Natural killer cell (primary cell): Measurements from ENCODE around the gene EMX1. TPM values are rescaled to one million over a fixed set of nuclear protein-coding genes. Genes with fewer than 3 reads are reported as not detected.

Experiments
- ATAC-seq, 3 donors: fragments of 150-1000 bp in 2 of 3; fragments of 200-7000 bp in 1 of 3; cut with Tn5 transposase; 1 replicate in 1 of 3; 2 replicates in 2 of 3; pipeline ENCODE4 v1.10.0; 2021; ENCODE audit warnings: mild to moderate bottlenecking in 2 of 3, moderate library complexity in 2 of 3
- DNase-seq, 2 donors: peaks; one replicate each; pipeline versions ENCODE4 v3.0.0 to v3.0.0-alpha.2; 2013 to 2021; ENCODE audit warnings: mixed read lengths in 1 of 2
- H3K27ac ChIP-seq: one replicate; pipeline ENCODE4 v1.5.1; 2013; ENCODE audit warnings: mild to moderate bottlenecking, low read length
- H3K27me3 ChIP-seq: one replicate; pipeline ENCODE4 v1.6.1; 2013; ENCODE audit warnings: low read length; ENCODE audit not compliant: control insufficient read depth, insufficient read depth
- H3K36me3 ChIP-seq: one replicate; pipeline ENCODE4 v1.6.1; 2013; ENCODE audit warnings: low read length; ENCODE audit not compliant: control insufficient read depth, insufficient read depth
- H3K4me1 ChIP-seq: one replicate; pipeline ENCODE4 v1.6.1; 2013; ENCODE audit warnings: low read length; ENCODE audit not compliant: control insufficient read depth, insufficient read depth
- H3K4me3 ChIP-seq: one replicate; pipeline ENCODE4 v1.5.1; 2013; ENCODE audit warnings: low read length
- H3K9me3 ChIP-seq: one replicate; pipeline ENCODE4 v1.6.1; 2013; ENCODE audit warnings: low read length; ENCODE audit not compliant: control insufficient read depth, insufficient read depth
- H3K27ac Mint-ChIP-seq, 2 donors: one replicate each; pipeline ENCODE4 v1.8.0; 2022; ENCODE audit warnings: mild to moderate bottlenecking in 2 of 2, mixed read lengths in 2 of 2, moderate library complexity in 1 of 2
- H3K27me3 Mint-ChIP-seq, 2 donors: one replicate each; pipeline ENCODE4 v1.8.0; 2022; ENCODE audit warnings: low read depth in 2 of 2, mixed read lengths in 2 of 2
- H3K36me3 Mint-ChIP-seq: one replicate; pipeline ENCODE4 v1.8.0; 2022; ENCODE audit warnings: mixed read lengths
- H3K4me1 Mint-ChIP-seq, 2 donors: one replicate each; pipeline ENCODE4 v1.8.0; 2022; ENCODE audit warnings: mixed read lengths in 2 of 2
- H3K4me3 Mint-ChIP-seq: one replicate; pipeline ENCODE4 v1.8.0; 2022; ENCODE audit warnings: mild to moderate bottlenecking, moderate library complexity, mixed read lengths
- H3K9me3 Mint-ChIP-seq, 2 donors: one replicate each; pipeline ENCODE4 v1.8.0; 2022; ENCODE audit warnings: mixed read lengths in 2 of 2
- CTCF ChIP-seq: fragments of 200-600 bp; IDR thresholded peaks from one replicate; pipeline ENCODE4 v1.8.0; 2022; ENCODE audit warnings: antibody characterized with exemption
- WGBS: methylation state at CpG from one replicate; pipeline ENCODE4 v1.1.7; 2013; ENCODE audit warnings: missing lambda C conversion rate; ENCODE audit not compliant: insufficient coverage; 5-methylcytosine and 5-hydroxymethylcytosine counted together
- intact Hi-C: fragments of 100-400 bp; cut with micrococcal nuclease; formaldehyde crosslinking; loops from one replicate; pipeline ENCODE4 v1.14.2; 2022
- total RNA-seq, 4 donors: library from RNA; stranded (reverse); fragments of 120-200 nt in 1 of 4; gene quantifications; one replicate each; pipeline versions ENCODE4 v1.2.3 to v1.2.4, GENCODE V29; 2013 to 2022

Gene EMX1
- total RNA-seq, 3 donors from 2014 or later (not counting 1 experiment from before 2014, with no cell fraction given): not detected

GRCh38 chr2:72894514-72894913 lies 22.8 kb upstream of the EMX1 start:
- no peak overlapping the region for H3K4me3 Mint-ChIP-seq
- Histone ChIP-seq H3K27me3 (peaks cover 3% of the 10 kb centered on the region), H3K27ac (no peak overlapping the region), H3K4me3 (no peak overlapping the region), H3K36me3 (no peaks in the 10 kb centered on the region), H3K4me1 (no peaks in the 10 kb centered on the region), H3K9me3 (no peaks in the 10 kb centered on the region)
- H3K27me3 Mint-ChIP-seq: peaks cover 31 to 40% of the 10 kb centered on the region in 2 donors
- 86% methylated on average over 9 of the region's 9 CpGs for WGBS
- no peak for ATAC-seq
- H3K27ac Mint-ChIP-seq: no peak overlapping the region
- no peaks in the 10 kb centered on the region for H3K36me3 Mint-ChIP-seq
- intact Hi-C loops: no loop called here
- no peak for TF ChIP-seq CTCF
- DNase-seq: no peak
- H3K9me3 Mint-ChIP-seq: no peaks in the 10 kb centered on the region
- H3K4me1 Mint-ChIP-seq: peaks cover 0 to 5% of the 10 kb centered on the region in 2 donors

- H3K27me3 ChIP-seq: peaks cover 3% of the 10 kb centered on the region
- no peak for ATAC-seq
- no peak overlapping the region for H3K4me3 ChIP-seq
- H3K27ac ChIP-seq: no peak overlapping the region
- Mint-ChIP-seq H3K4me1 (peaks cover 0 to 5% of the 10 kb centered on the region in 2 donors), H3K4me3 (no peak overlapping the region), H3K36me3 (no peaks in the 10 kb centered on the region), H3K27ac (no peak overlapping the region), H3K9me3 (no peaks in the 10 kb centered on the region), H3K27me3 (peaks cover 31 to 36% of the 10 kb centered on the region in 2 donors)
- H3K9me3 ChIP-seq: no peaks in the 10 kb centered on the region
- intact Hi-C loops: no loop called here
- no peak for TF ChIP-seq CTCF
- DNase-seq: no peak
- WGBS: 23% methylated on average over 4 of the region's 4 CpGs
- H3K4me1 ChIP-seq: no peaks in the 10 kb centered on the region
- no peaks in the 10 kb centered on the region for H3K36me3 ChIP-seq
These were observed 22.2 kb upstream of the EMX1 start for GRCh38 chr2:72895154-72895553.

GRCh38 chr2:72895759-72896281 lies 21.5 kb upstream of the EMX1 start:
- Histone ChIP-seq H3K4me1 (no peaks in the 10 kb centered on the region), H3K36me3 (no peaks in the 10 kb centered on the region), H3K4me3 (no peak overlapping the region), H3K27ac (no peak overlapping the region), H3K27me3 (peaks cover 3% of the 10 kb centered on the region), H3K9me3 (no peaks in the 10 kb centered on the region)
- peaks cover 33 to 39% of the 10 kb centered on the region in 2 donors for H3K27me3 Mint-ChIP-seq
- H3K27ac Mint-ChIP-seq: no peak overlapping the region
- no peaks in the 10 kb centered on the region for H3K9me3 Mint-ChIP-seq
- no peak for ATAC-seq
- intact Hi-C loops: no loop called here
- 30% methylated on average over 16 of the region's 16 CpGs for WGBS
- no peak overlapping the region for H3K4me3 Mint-ChIP-seq
- peaks cover 0 to 5% of the 10 kb centered on the region in 2 donors for H3K4me1 Mint-ChIP-seq
- DNase-seq: no peak
- no peaks in the 10 kb centered on the region for H3K36me3 Mint-ChIP-seq
- no peak for TF ChIP-seq CTCF

GRCh38 chr2:72896446-72896845 lies 20.9 kb upstream of the EMX1 start:
- Mint-ChIP-seq H3K27ac (no peak overlapping the region), H3K36me3 (no peaks in the 10 kb centered on the region), H3K4me3 (no peak overlapping the region), H3K4me1 (peaks cover 0 to 5% of the 10 kb centered on the region in 2 donors), H3K9me3 (no peaks in the 10 kb centered on the region), H3K27me3 (peaks cover 40% of the 10 kb centered on the region in 2 donors)
- H3K27me3 ChIP-seq: peaks cover 3% of the 10 kb centered on the region
- no peaks in the 10 kb centered on the region for H3K9me3 ChIP-seq
- intact Hi-C loops: no loop called here
- H3K36me3 ChIP-seq: no peaks in the 10 kb centered on the region
- H3K27ac ChIP-seq: no peak overlapping the region
- no peak for TF ChIP-seq CTCF
- no peak for ATAC-seq
- DNase-seq: no peak
- no peak overlapping the region for H3K4me3 ChIP-seq
- WGBS: 74% methylated on average over 3 of the region's 4 CpGs
- H3K4me1 ChIP-seq: no peaks in the 10 kb centered on the region
